MM.1S (cell line): ENCODE data around the gene GIPC2.

ENCODE experiments used
- DNase-seq: peaks from one replicate; pipeline ENCODE4 v3.0.0-alpha.2; 2015
- H2AFZ ChIP-seq: fragments of 300-600 bp; sonication (generic); 2 replicates; pipeline ENCODE4 v1.6.0; 2016; ENCODE audit warnings: antibody characterized with exemption, low read length
- H3F3A ChIP-seq: fragments of 300-600 bp; sonication (generic); 2 replicates; pipeline ENCODE4 v1.6.1; 2016; ENCODE audit warnings: mild to moderate bottlenecking, antibody characterized with exemption, low read length, moderate library complexity, mixed read lengths; ENCODE audit not compliant: insufficient read depth
- H3K27ac ChIP-seq: fragments of 300-600 bp; sonication (generic); 2 replicates; pipeline ENCODE4 v1.5.1; 2016; ENCODE audit warnings: mild to moderate bottlenecking, low read length
- H3K27me3 ChIP-seq: fragments of 300-600 bp; sonication (generic); replicated peaks from 2 replicates; pipeline ENCODE4 v1.6.0; 2016; ENCODE audit warnings: low read length; ENCODE audit not compliant: insufficient read depth
- H3K36me3 ChIP-seq: fragments of 300-600 bp; sonication (generic); replicated peaks from 2 replicates; pipeline ENCODE4 v1.6.1; 2016; ENCODE audit warnings: mild to moderate bottlenecking, low read length, mixed read lengths; ENCODE audit not compliant: insufficient read depth
- H3K4me1 ChIP-seq: fragments of 300-600 bp; sonication (generic); 2 replicates; pipeline ENCODE4 v1.6.1; 2016; ENCODE audit warnings: low read length, mixed read lengths
- H3K4me2 ChIP-seq: fragments of 300-600 bp; sonication (generic); 2 replicates; pipeline ENCODE4 v1.6.0; 2016; ENCODE audit warnings: low read depth, low read length
- H3K4me3 ChIP-seq: fragments of 300-600 bp; sonication (generic); 2 replicates; pipeline ENCODE4 v1.5.1; 2016; ENCODE audit warnings: low read length, mixed read lengths
- H3K79me2 ChIP-seq: fragments of 300-600 bp; sonication (generic); 2 replicates; pipeline ENCODE4 v1.6.1; 2016; ENCODE audit warnings: mixed run types, low read length, mixed read lengths
- H3K9ac ChIP-seq: fragments of 300-600 bp; sonication (generic); 2 replicates; pipeline ENCODE4 v1.6.1; 2016; ENCODE audit warnings: low read length, mixed read lengths
- H3K9me2 ChIP-seq: fragments of 300-600 bp; sonication (generic); replicated peaks from 2 replicates; pipeline ENCODE4 v1.6.1; 2016; ENCODE audit warnings: mild to moderate bottlenecking, low read length, mixed read lengths; ENCODE audit not compliant: insufficient read depth
- H3K9me3 ChIP-seq: fragments of 300-600 bp; sonication (generic); replicated peaks from 2 replicates; pipeline ENCODE4 v1.6.1; 2016; ENCODE audit warnings: mild to moderate bottlenecking, low read length, mixed read lengths; ENCODE audit not compliant: insufficient read depth
- H4K20me1 ChIP-seq: fragments of 300-600 bp; sonication (generic); 2 replicates; pipeline ENCODE4 v1.6.1; 2016; ENCODE audit warnings: mild to moderate bottlenecking, low read length, moderate library complexity, mixed read lengths; ENCODE audit not compliant: insufficient read depth
- EZH2 ChIP-seq: fragments of 300-600 bp; sonication (generic); optimal IDR thresholded peaks from 2 replicates; pipeline ENCODE3; 2017; ENCODE audit warnings: low read depth, mild to moderate bottlenecking, antibody characterized with exemption, low read length, mixed read lengths
- EZH2phosphoT487 ChIP-seq: fragments of 300-600 bp; sonication (generic); IDR thresholded peaks from 2 replicates; pipeline ENCODE4 v1.6.1; 2018; ENCODE audit warnings: antibody characterized with exemption, low read length
- TF ChIP-seq, protein P1 (sequence below): fragments of 300-600 bp; sonication (generic); IDR thresholded peaks from 2 replicates; pipeline ENCODE4 v1.5.1; 2016; ENCODE audit warnings: antibody characterized with exemption, low read length, mixed read lengths

Gene GIPC2

DNA sequence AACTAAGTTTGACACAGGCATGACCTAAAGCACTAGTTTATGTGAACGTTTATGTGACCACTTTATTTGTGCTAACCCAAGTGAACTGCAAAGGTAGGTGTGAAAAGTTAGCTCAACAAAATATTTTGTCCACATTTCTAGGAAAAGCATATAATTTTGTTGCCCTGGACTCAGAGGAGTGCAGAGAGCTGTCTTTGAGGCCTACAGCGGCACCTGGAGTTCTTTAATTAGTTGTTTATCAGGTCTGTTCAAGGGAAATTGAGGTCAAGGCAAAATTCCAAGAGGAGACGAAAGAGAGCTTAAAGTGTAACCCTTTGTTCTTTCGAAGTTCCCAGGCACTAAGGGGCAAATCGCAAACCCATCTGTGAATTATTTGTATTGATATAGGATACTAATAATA is 1.3 kb downstream of the GIPC2 start:
- TF ChIP-seq, protein P1, sequence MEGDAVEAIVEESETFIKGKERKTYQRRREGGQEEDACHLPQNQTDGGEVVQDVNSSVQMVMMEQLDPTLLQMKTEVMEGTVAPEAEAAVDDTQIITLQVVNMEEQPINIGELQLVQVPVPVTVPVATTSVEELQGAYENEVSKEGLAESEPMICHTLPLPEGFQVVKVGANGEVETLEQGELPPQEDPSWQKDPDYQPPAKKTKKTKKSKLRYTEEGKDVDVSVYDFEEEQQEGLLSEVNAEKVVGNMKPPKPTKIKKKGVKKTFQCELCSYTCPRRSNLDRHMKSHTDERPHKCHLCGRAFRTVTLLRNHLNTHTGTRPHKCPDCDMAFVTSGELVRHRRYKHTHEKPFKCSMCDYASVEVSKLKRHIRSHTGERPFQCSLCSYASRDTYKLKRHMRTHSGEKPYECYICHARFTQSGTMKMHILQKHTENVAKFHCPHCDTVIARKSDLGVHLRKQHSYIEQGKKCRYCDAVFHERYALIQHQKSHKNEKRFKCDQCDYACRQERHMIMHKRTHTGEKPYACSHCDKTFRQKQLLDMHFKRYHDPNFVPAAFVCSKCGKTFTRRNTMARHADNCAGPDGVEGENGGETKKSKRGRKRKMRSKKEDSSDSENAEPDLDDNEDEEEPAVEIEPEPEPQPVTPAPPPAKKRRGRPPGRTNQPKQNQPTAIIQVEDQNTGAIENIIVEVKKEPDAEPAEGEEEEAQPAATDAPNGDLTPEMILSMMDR = no peak
- TF ChIP-seq EZH2phosphoT487 (no peak), EZH2 (no peak)
- Histone ChIP-seq H4K20me1 (no peaks in the 10 kb centered on the region), H3F3A (peaks cover 4% of the 10 kb centered on the region; the same call in 1 of the 2 replicates), H3K9me3 (no peaks in the 10 kb centered on the region), H3K79me2 (no peaks in the 10 kb centered on the region), H3K9ac (no peak overlapping the region), H3K4me1 (no peaks in the 10 kb centered on the region), H3K4me2 (no peak overlapping the region), H3K4me3 (no peak overlapping the region), H3K27ac (no peak overlapping the region), H3K9me2 (no peaks in the 10 kb centered on the region), H3K36me3 (no peaks in the 10 kb centered on the region), H3K27me3 (no peaks in the 10 kb centered on the region), H2AFZ (no peak overlapping the region)
- DNase-seq = no peak

DNA sequence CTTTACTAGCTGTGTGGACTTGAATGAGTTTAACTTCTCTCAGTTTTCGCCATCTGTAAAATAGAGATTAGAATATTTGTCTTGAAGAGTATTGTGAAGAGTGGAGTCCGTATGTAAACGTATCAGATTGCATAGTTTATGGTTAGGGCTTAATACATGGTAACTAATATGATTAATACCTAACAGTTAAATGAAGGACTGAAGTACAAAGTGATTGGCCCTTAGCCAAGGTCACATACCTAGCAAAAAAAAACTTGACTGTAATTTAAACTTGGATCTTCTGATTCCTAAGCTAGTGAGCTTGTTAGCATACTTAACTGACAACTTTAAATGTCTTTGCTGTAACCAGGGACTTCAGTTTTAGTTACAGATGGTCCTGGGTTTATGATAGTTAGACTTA is 1.9 kb downstream of the GIPC2 start:
- H2AFZ ChIP-seq = no peak overlapping the region
- no peak for DNase-seq
- H3K4me2 ChIP-seq = no peak overlapping the region

DNA sequence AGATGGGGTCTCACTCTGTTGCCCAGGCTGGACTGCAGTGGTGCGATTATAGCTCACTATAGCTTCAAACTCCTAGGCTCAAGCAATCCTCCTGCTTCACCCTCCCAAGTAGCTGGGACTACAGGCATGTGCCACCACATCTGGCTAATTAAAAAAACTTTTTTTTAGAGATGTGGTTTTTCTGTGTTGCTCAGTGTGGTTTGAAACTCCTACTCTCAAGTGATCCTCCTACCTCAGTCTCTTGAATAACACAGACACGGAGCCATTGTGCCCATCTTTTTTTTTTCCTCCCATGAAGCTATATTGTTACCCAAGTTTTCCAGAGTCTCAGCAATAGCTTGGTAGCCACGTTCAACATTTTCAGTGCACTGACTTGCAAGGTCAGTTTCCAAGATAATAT is 2.7 kb downstream of the GIPC2 start:
- H3K4me2 ChIP-seq = no peak overlapping the region

More for the DNA sequence above, 1.9 kb downstream of the GIPC2 start:
- Histone ChIP-seq H3K27ac (no peak overlapping the region), H3F3A (peaks cover 4% of the 10 kb centered on the region; the same call in 1 of the 2 replicates), H3K9ac (no peak overlapping the region), H3K4me3 (no peak overlapping the region), H3K9me3 (no peaks in the 10 kb centered on the region), H4K20me1 (no peaks in the 10 kb centered on the region), H3K79me2 (no peaks in the 10 kb centered on the region), H3K4me1 (peaks cover 2% of the 10 kb centered on the region; the same call in 1 of the 2 replicates), H3K36me3 (no peaks in the 10 kb centered on the region), H3K27me3 (no peaks in the 10 kb centered on the region), H3K9me2 (no peaks in the 10 kb centered on the region)
- TF ChIP-seq, protein P1 = no peak
- TF ChIP-seq EZH2 (no peak), EZH2phosphoT487 (no peak)

More for the DNA sequence above, 2.7 kb downstream of the GIPC2 start:
- Histone ChIP-seq H3K9ac (no peak overlapping the region), H3K79me2 (no peaks in the 10 kb centered on the region), H3K9me2 (no peaks in the 10 kb centered on the region), H3K4me1 (peaks cover 8% of the 10 kb centered on the region; the same call in 1 of the 2 replicates), H3K27me3 (no peaks in the 10 kb centered on the region), H3K36me3 (no peaks in the 10 kb centered on the region), H3K9me3 (no peaks in the 10 kb centered on the region), H4K20me1 (no peaks in the 10 kb centered on the region), H3F3A (peaks cover 4% of the 10 kb centered on the region; the same call in 1 of the 2 replicates), H2AFZ (no peak overlapping the region), H3K27ac (no peak overlapping the region), H3K4me3 (no peak overlapping the region)
- DNase-seq = no peak
- TF ChIP-seq EZH2 (no peak), EZH2phosphoT487 (no peak)
- TF ChIP-seq, protein P1 = no peak
